ENCODE measurements around the gene CDCA5. TPM values are rescaled to one million over a fixed set of nuclear protein-coding genes. Genes with fewer than 3 reads are reported as not detected.
A peak's percentile ranks its signal among the peaks of the same experiment; 100 is the strongest.

CDCA5 gene
- total RNA-seq, 1 experiment from 2014 or later = 78.4 TPM

DNA sequence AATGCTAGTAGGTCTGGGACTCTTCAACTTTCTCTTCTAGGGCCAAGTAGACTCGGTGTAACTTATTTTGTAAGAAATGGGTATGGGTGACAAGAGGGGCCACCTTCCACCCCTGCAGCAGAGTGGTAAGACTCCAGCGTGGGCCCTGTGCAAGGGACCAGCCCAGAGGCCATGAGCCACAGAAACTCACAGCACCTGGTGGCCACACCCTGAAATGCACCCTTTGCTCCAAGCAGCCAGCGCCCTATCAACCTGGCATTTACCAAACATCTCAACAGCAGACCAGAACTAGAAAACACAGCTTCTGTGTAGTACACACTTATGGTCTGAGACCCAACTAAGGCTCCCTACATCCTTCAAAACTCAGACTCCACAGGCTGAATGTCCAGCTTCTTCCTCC lies 5.7 kb downstream of the CDCA5 start:
- peak; percentile 49 for DNase-seq (ENCODE audit: low read depth)

DNA sequence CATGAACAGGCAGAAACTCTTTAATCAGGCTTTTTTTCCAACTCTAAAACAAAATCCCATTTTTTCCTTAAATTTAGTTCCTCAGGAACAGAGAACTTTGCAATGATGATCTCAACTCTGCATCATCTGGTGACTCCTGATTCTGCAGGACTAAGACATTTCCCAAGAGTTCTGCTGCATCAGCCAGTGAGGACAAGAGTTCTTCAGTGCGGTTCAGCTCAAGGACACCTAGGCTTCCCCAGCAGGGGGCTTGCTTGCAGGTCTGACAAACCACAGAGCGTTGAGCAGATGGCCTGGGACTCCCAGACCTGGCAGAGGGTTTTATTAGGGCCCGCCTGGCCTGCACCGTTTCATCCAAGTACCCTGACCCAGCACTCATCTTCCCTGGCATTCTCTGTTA lies 6.4 kb downstream of the CDCA5 start:
- DNase-seq (ENCODE audit: low read depth) = no peak

DNA sequence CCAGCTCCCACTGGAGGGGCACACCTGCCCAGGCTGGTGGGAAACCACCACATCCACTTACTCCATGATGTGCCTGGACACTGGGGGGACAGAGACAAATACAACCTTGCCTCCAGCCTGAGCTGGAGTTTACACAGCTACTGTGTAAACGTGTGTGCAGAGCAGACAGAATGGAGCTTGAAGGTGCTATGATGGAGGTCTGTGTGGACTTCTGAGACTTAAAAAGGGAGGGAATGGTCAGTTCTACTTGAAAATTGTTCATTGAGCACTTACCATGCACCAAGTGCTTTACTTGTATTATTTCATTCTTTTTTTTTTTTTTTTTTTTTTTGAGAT lies 11.2 kb downstream of the CDCA5 start:
- no peak for DNase-seq (ENCODE audit: low read depth)

DNA sequence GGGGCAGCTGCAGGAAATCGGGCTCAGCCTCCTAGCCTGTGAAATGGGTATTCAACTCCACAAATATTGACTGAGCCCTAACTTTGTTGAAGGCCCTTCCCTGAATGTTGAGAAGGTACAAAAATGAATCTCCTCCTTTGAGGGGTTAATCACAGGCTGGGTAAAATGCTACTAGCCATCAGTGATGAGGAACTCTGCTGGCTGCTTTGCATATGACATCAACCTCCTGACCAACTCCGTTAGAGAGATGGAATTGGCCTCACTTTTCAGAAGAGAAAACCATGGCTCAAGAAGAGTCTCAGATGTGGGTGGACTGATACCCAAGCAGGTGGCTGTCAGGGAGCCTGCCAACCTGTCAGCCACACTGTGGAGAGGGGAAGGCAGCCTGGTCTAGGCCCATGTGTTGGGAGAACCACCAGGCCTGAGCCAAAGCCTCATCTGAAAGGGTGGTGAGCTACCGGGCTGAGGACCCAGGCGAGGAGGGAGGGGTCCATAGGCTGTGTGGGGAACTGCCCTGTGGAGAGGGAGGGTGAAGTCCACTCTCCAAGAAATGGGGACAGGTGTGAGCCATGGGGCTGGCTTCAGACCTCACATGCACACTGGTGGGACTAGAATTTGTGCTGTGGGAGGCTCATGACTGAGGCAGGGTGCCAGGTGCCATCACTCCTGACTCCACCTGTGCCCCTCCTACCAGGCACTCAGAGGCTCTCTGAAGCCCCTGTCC lies 11.8 kb downstream of the CDCA5 start:
- no peak for DNase-seq (ENCODE audit: low read depth)

DNA sequence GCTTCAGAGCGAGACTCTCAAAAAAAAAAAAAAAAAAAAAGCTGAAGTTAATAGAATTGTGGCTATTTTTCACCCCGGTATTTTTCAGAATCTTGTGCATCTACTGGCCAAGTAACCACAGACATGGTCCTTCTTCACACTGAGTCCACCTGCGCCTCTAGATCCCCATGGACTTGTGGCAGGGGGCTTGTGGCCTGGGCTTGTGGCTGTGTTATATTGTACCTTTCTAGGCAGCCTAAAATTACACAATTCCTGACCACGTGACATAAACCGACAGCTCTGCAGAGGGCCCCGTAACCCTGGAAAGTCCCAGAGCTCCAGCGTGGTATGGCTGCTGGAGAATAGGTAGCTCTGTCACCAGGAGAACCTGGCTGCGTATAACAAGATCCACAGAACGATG lies 14.6 kb downstream of the CDCA5 start:
- DNase-seq (ENCODE audit: low read depth) = no peak

DNA sequence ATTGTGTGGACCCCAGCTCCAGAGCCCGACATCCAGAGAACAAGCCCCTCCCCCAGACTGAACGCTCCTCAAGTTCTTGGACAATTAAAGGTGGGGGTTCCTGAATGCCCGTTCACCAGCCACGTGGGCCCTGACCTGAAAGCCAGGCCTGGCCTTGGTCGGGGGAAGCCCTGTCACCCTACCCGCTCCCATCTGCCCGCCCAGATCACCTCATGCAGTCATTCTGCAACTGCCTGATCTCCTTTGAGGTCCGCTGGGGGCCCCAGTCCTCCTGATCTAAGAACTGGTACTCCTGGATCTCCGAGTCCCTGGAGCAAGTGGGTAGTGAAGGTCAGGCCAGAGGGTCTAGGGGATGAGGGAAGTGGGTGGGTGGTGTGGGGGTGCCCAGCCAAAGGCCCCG lies 16.4 kb downstream of the CDCA5 start:
- no peak for DNase-seq (ENCODE audit: low read depth)

DNA sequence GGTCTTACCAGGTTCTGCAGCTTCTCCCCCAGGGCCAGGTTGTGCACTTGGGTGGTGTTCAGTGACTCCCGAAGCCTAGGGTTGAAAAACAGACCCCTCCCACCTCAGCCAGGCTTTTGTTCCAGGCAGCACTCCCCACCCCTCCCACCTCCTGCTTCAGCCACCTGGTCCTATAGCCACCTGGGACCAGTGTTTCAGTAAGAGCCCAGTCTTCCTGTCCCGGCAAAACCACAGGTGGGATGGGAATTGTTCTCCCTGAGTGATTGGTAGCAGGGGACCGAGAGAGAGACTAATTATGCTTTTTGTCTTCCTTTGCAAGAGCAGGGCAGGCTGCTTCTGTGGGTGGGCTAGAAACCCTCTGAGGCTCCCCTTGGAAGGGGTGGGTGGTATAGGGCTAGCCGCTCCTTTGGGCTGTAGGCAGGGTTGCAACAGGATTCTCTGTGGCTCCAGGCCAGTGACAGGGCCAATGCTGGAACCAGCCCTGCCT lies 17.0 kb downstream of the CDCA5 start:
- no peak for DNase-seq (ENCODE audit: low read depth)

DNA sequence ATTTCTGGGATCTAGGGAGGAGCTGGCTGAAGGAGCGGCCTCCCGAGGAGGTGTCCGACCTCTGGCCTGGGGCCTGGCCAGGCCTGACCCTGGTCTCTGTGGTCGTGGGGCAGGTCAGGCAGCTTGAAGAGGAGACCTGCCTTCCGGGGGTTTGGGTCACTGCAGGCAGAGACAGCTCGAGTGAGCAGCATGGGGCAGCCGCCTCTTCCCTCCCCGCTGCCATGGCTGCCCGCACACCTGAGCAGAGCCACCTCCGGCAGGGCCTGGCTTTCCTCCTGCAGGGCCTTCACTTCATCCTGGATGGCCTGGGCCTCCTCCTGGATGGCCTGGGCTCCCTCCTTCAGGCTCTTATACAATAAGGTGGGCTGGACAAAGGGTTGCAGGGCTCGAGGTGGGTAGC lies 17.5 kb downstream of the CDCA5 start:
- DNase-seq (ENCODE audit: low read depth) = no peak

DNA sequence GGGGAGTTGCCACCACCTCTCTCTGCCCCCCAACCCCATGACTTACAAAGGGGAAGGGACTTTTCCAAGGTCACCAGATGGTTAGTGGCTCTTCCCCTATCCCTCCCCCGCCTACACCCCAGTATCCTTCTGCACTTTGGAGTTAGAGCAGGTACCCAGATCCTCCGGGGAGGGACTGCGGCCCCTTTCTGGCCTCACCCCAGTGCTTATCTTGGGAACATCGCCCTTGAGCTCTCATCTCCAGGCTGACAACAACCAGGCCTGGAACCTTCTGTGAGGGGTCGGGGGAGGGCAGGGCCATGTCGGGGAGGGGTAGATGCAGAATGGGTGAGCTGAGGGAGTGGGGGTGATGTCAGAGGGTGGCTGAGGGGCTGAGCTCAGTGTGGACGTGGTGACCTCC lies 18.0 kb downstream of the CDCA5 start:
- no peak for DNase-seq (ENCODE audit: low read depth)

DNA sequence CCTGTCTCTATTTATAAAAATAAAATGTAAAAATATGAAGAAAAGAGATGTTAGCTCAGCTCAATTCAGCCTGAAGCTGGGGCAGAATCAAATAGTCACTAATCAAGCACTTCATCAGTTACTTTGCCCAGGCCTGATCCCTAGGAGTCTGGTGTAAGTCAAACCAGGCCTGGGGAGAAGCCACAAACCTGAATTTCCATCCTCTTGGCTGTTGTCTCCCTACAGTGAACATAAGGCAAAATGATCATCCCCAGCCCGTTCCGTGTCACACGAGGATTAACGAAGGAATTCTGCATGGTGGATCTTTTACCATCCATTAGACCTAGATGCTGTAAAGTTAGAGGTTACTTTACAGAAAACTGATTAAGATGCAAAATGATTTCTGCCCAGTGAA lies 19.0 kb downstream of the CDCA5 start:
- DNase-seq (ENCODE audit: low read depth) = no peak

DNA sequence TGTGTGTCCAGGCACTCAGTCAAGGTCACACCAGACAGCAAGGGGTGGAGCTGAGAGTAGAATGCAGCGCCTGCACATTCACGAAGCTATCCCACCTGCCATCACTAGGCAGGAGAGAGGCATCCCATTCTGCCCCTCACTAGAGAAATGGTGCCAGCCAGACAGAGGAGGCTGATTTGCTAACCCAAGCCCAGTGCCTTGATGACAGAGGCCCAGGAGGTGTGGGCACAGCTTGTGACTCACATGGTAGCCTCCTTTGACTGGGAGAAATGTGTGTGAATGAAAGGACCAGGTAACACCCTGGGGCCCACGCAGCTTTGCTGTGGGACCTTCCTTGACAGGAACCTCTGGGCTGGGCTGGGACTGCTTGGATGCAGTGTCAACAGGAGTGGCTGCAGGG lies 20.3 kb downstream of the CDCA5 start:
- no peak for DNase-seq (ENCODE audit: low read depth)

DNA sequence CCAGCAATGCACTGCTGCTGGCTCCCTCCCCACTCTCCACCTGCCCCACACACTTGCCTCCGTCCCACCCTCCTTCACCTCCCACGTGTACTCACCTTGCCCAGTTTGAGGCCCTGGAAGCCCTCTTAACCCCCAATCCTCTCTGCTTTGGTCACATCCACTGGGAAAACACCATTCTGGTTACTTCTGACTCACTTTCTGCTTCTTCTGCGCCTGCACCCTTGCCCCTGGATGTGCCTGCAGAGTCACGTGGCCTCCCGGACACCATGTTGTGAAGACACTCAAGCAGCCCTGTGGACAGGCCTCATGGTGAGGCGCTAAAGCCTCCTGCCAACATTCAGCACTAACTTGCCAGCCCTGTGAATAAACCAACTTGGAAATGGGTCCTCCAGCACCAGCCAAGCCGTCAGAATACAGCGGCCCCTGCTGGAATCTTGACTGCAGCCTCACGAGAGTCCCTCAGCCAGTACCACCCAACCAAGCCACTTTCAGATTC lies 22.9 kb downstream of the CDCA5 start:
- peak; percentile 32 for DNase-seq (ENCODE audit: low read depth)

DNA sequence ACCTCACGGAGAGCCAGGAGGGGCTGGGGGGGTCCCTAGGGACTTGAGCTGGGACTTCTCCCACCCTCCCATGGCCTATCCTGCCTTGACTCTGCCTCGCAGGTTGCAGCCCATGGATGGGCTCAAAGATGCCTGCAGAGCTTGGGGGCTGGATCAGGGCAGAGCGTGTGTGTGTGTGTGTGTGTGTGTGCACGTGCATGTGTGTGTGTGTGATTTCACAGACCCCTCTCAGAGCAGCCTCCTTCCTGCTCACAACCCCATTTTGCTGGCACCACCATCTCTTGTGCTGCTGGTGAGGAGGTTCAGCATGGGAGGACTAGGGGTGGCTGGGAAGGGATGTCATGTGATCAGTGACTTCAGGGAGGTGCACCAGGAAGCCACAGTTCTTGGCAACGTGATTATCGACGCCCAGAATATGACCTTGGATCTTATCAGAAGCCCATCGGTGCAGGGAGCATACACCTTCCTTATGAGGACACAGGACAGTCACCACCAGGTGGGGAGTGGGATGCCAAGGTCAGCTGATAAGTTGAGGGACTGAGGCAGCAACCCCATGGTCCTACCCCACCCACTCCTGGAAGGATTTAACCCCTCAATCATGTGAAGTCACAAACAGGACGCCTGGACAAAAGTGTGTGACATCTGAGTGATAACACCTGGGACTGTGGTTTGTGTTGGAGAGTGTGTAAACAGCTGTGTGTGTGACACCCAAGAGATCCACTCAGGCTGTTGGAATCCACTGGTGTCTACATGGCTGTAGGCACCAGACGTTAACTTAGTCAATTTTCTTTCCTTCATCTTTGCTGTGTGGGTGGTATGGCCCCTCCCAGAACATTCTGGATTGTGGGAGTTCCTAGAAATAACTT lies 23.6 kb downstream of the CDCA5 start:
- DNase-seq (ENCODE audit: low read depth) = no peak

DNA sequence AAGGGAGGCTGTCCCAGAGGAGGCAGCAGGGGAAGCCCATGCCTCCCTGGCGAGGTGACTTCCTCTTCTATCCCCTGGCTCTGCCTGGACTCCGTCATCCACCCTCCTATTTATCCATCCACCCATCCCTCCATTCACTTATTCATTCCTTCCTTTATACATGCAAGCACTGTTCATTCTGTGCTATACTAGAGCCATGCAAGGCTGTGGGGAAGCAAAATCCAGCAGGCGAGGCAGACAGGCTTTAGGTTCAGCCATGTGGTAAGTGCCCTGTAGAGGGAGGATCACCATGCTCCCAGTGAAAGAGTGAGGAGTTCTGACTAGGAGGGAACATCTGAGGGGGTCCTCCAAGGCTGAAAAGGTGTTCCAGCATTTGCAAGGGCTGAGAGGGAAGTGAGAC lies 24.3 kb downstream of the CDCA5 start:
- DNase-seq (ENCODE audit: low read depth) = no peak

DNA sequence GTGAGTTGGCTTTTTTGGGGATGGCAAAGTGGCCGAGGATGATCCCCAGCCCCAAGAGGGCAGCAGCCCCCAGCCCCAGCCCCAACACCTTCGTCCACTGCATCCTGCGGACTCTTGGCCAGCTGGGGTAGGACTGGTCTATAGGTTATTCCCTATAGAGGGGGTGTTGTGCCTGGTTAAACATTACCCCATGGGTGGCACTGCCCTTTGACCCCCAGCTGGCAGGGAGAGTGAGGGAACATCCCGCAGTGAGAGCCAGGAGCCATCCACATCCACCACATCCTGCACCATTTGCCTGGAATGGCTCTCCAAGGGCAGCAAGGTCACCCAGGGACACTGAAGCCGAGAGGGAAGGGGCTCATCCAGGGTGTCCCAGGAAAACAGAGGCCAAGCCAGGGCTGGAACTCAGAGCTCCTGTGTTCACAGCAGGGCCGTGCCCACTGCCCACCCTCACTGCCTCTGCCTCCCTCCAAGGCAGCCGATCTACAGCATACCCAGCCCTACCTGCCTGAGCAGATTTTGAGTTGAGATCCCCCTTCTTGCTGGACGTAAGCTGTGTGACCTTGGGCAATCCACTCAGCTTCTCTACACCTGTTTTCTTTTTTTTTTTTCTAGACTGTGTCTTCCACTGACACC lies 25.3 kb downstream of the CDCA5 start, which contains the start of gene NAALADL1:
Gene NAALADL1, minus strand, starts transcription at position 135 of the 636 bp plus-strand sequence. Its CDS starts 32 bp downstream, at position 103.
- DNase-seq (ENCODE audit: low read depth) = no peak

DNA sequence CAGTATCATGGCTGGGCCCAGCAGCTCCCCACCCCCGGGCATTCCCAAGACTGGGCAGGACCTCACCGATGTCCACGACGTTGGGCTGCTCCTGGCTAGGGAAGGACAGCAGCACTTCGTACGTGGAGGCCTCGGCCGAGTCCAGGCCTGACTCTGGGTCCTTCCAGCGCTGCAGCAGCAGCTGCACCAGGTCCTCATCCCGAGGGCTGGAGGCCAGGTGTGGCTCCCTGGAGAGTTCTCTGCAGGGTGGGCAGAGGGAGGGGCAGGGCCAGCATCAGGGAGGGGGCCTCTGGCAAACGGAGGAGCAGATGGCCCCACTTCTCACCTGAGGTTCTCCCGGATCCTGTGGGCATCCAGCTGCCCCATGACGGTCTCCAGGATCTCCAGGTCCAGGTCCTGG lies 25.8 kb downstream of the CDCA5 start:
- no peak for DNase-seq (ENCODE audit: low read depth)

DNA sequence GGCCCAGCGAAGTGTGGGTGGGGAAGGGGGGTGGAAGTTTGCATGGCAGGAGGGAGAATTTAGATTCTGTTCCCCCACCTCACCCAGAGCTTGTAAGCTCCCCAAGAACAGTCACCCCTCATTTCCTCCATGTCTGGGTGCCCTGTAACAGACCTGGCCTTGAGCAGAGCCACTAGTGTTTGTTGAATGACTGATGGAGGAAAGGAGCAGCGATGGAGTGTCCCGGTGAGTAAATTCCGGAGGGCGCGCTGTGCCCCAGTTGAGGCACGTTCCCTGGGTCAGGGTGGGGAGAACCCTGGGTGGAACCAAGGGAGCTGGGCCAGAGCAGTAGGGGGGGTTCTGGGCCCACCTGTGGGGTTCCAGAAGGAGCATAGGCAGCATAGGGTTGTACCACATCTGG lies 26.3 kb downstream of the CDCA5 start:
- no peak for DNase-seq (ENCODE audit: low read depth)

DNA sequence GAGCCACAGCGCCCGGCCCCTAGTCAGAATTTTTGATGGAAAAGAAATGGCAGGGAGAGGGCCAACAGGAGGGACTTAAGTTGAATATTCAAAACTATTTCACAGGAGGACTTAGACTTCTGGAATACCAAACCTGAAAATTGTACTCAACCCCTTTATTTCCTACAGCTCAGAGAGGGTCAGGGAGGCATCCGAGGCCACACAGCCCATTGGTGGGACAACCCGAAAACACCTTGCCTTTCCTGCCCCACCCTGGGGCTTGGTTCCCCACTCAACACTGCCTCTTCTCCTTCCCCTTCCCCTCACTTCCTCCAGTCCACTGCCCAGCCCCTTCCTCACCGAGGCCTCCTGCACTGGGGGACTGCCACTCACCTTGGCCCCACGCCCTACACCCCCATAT lies 26.8 kb downstream of the CDCA5 start:
- DNase-seq (ENCODE audit: low read depth) = no peak

DNA sequence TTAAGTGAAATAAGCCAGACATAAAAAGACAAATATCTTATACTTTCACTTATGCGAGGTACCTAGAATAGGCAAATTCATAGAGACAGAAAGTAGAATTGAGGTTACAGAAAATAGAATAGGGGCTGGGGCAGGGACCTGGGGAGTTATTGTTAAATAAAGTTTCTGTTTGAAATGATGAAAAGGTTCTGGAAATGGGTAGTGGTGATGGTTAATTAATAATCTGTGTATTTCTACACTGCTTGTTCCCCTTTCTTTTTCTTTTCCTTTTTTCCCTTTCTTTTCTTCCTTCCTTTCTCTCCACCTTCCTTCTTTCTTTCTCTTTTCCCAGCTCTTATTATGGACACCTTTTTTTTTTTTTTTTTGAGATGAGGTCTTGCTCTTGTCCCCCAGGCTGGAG lies 28.3 kb downstream of the CDCA5 start:
- no peak for DNase-seq (ENCODE audit: low read depth)

DNA sequence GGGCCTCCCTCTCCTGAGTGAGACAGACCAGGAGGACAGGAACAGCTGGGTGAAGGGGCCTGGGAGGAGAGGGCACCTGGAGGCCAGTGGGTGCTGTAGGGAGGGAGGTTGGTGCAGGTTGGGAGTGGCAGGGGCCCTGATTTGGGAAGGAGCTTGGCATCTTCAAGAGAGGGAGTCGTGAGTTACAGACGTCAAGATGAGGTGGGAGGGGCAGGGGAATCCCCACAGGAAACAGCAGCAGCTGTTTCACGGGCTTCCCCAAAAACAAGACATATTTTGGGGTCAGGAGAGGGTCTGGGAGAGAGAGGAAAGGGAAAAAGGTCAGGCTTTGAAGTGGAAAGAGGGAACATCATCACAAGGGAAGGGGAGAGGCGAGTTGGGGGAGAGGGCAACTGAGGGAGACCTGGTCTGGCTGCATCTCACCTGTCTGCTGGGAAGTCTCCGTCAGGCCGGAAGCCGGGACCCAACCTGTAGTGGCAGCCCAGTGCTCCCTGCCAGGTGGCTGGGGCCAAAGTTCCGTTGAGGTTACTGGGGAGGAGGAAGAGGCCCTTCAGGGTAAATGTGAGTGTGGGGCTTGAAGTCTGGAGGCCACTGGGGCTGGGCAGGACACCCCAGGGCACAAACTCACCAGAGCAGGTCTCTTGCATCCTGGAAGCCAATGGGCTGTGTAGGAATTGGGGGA lies 29.9 kb downstream of the CDCA5 start:
- no peak for DNase-seq (ENCODE audit: low read depth)

DNA sequence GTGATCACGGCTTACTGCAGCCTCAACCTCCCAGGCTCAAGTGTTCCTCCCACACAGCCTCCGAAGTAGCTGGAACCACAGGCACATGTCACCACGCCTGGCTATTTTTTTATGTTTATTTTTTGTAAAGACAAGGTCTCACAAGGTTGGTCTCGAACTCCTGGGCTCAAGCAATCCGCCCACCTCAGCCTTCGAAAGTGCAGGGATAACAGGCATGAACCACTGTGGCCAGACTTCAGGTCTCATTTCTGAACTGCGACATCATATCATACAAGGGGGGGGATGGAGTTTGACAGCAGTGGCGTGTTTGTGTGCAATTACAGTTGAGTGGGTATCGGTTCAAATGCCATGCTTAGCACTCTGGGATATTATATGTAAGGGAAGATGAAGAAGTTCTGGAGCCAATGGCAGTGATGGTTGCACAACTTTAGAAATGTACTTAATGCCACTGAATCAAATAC lies 32.4 kb downstream of the CDCA5 start:
- DNase-seq (ENCODE audit: low read depth) = peak; percentile 25

Data from HT1080 (cell line).